ENCODE measurements around the gene TRIM27. TPM values are rescaled to one million over a fixed set of nuclear protein-coding genes. Genes with fewer than 3 reads are reported as not detected.

TRIM27 gene
- total and polyA plus RNA-seq, 9 donors: 33.3 to 61.1 (median 48.8) TPM

GRCh38 chr6:28886079-28886439 is 37.7 kb downstream of the TRIM27 start:
- no peaks in the 10 kb centered on the region for H3K4me1 ChIP-seq (ENCODE audit: insufficient read depth)
- H3K9me3 ChIP-seq: no peaks in the 10 kb centered on the region
- no peak overlapping the region for H3K4me3 ChIP-seq
- DNase-seq: no peak
- H3K27me3 ChIP-seq: no peaks in the 10 kb centered on the region
- WGBS, 3 donors: 75 to 88% (median 88%) methylated on average over 7 of the region's 7 CpGs
- H3K36me3 ChIP-seq: no peaks in the 10 kb centered on the region
- TF ChIP-seq EP300 (IDR thresholded peaks at IDR 0.05): no peak
- TF ChIP-seq POLR2A (IDR thresholded peaks at IDR 0.05): no peak
- TF ChIP-seq CTCF (IDR thresholded peaks at IDR 0.05): no peak
- intact Hi-C loops (cut with DNase I): no loop called here
- no peak overlapping the region for H3K27ac ChIP-seq

- Histone ChIP-seq H3K4me1 (ENCODE audit: insufficient read depth) (no peaks in the 10 kb centered on the region), H3K36me3 (no peaks in the 10 kb centered on the region), H3K27me3 (no peaks in the 10 kb centered on the region), H3K9me3 (no peaks in the 10 kb centered on the region), H3K4me3 (no peak overlapping the region), H3K27ac (no peak overlapping the region)
- 59 to 91% (median 69%) methylated on average over 15 to 18 of the region's 18 CpGs for WGBS, 3 donors
- intact Hi-C loops (cut with DNase I): no loop called here
- TF ChIP-seq CTCF (IDR thresholded peaks at IDR 0.05) (no peak), POLR2A (IDR thresholded peaks at IDR 0.05) (no peak), EP300 (IDR thresholded peaks at IDR 0.05) (no peak)
- no peak for DNase-seq
Observed at GRCh38 chr6:28884423-28885131, 39.2 kb downstream of the TRIM27 start.

GRCh38 chr6:28880894-28881780 is 42.6 kb downstream of the TRIM27 start:
- no peak for TF ChIP-seq EP300 (IDR thresholded peaks at IDR 0.05)
- no peak for TF ChIP-seq POLR2A (IDR thresholded peaks at IDR 0.05)
- TF ChIP-seq CTCF (IDR thresholded peaks at IDR 0.05): no peak
- Histone ChIP-seq H3K27me3 (no peaks in the 10 kb centered on the region), H3K27ac (peak overlapping the region in 1 of 2 donors; percentile 66), H3K4me1 (ENCODE audit: insufficient read depth) (no peaks in the 10 kb centered on the region), H3K36me3 (no peaks in the 10 kb centered on the region), H3K4me3 (peak overlapping the region; percentile 43), H3K9me3 (no peaks in the 10 kb centered on the region)
- intact Hi-C loops (cut with DNase I): no loop called here
- peak; percentile 77 to 87 (median 85) for DNase-seq
- 1 to 3% (median 2%) methylated on average over 28 of the region's 28 CpGs for WGBS, 3 donors

- 14 to 28% (median 22%) methylated on average over 7 of the region's 7 CpGs for WGBS, 3 donors
- H3K27me3 ChIP-seq: no peaks in the 10 kb centered on the region
- intact Hi-C loops (cut with DNase I): no loop called here
Observed at GRCh38 chr6:28880519-28880893, 43.3 kb downstream of the TRIM27 start.

More at GRCh38 chr6:28880519-28880893, 43.3 kb downstream of the TRIM27 start:
- H3K4me1 ChIP-seq (ENCODE audit: insufficient read depth): no peaks in the 10 kb centered on the region
- H3K27ac ChIP-seq: peak overlapping the region in 1 of 2 donors; percentile 66
- H3K4me3 ChIP-seq: peak overlapping the region; percentile 43
- H3K36me3 ChIP-seq: no peaks in the 10 kb centered on the region
- H3K9me3 ChIP-seq: no peaks in the 10 kb centered on the region
- TF ChIP-seq EP300 (IDR thresholded peaks at IDR 0.05): no peak
- no peak for DNase-seq

Data from ovary (tissue), 9 donors.